ENCODE data around the gene JCAD.
"Not testable (repeated sequence)": the region's sequence is repeated elsewhere in the genome, so short reads cannot be mapped to it uniquely, and the experiment has no call there.

JCAD gene

GRCh38 chr10:30025428-30025827 is 34.0 kb downstream of the JCAD start:
- DNase-seq = not testable (repeated sequence)

GRCh38 chr10:30022590-30022989 is 36.8 kb downstream of the JCAD start:
- no peak for DNase-seq

DNA sequence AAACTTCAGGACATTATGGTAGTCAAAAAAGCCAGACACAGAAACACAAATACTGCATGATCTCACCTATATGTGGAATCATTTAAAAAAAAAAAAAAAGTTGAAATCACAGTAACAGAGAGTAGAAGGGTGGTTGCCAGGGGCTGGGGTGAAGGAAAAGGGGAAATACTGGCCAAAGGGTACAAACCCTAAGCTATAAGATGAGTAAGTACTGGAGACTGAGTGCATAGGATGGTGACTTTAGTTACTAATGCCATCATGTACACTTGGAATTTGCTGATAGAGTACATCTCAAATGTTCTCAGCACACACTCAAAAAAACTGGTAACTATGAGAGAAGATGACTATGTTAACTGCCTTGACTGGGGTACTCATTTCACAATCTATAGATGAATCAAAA is 39.9 kb downstream of the JCAD start:
- no peak for DNase-seq

DNA sequence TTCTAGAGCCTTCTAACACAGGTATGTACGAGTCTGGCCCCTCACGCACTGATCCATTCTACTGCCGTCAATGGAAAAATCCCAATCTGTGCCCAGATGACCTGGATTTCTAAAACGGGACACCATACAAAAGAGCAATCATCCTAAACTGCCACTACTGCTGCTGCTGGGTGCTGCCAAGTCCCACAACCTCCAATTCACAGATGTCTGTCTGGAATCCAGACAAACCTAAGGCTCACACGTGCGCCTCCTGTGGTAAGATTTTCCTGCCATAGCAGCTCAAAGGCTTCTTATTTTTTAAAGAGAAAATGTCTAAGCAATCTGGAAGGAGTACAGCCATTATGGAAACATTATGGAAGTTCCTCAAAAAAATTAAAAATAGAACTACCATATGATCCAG is 40.9 kb downstream of the JCAD start:
- DNase-seq = no peak

GRCh38 chr10:30017966-30018365 is 41.4 kb downstream of the JCAD start:
- DNase-seq = no peak

DNA sequence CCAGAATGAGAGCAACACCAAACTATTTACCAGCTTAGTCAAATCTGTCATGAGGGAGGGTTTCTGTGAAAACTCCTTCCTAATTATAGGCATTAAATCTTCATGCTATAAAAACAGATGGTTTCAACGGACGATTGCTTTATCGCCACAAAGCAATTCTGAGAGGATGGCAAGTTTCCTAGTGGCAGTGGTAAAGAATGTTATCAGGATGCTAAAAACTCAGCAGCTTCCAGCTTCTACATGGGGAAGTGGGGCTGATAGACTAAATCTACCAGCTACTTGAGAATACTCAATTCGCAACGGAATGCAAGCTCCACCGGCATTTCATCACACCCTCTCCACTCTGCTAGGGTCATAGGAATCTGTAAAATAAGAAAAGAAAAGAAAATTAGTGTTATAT is 41.8 kb downstream of the JCAD start:
- no peak for DNase-seq

- peak; percentile 23 for DNase-seq
Measured at GRCh38 chr10:30014511-30014910, 44.9 kb downstream of the JCAD start.

DNA sequence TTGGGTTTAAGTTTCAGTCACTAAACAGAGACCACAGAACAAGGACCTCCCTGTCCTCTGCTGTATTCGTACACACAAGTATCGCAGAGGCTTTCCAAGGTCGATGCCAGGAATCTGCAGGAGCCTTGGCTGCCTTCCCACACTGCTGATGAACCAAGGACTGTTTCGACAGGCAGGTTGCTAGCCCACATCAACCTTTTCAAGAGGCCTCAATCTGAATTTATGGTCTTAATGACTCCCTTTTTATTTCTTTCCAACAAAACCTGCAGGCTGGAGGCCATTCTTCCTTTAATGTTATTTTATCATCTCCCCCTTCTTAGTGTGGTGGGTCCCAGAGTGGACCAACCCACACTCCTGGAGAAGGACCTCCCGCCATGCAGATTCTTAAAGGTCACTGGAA is 45.6 kb downstream of the JCAD start:
- no peak for DNase-seq

GRCh38 chr10:30011956-30012647 is 47.3 kb downstream of the JCAD start:
- no peak for DNase-seq

DNA sequence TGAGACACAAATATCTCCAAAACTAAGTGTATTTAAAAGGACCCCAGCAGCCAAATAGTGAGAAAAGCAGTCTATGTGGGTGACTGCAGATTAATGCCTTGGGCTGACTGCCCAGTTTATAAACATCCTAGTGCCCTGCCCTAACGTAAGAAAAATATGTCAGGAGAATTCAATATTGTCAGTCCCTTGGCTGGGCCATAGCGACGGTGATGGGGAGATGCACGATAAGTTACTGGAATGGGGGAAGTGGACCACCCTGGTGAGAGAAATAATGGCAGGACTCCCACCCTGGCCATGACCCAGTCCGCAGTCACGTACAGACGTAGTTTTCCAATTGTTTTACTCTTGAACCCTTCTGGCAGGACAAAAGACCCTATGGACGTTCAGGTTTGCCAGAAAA is 48.0 kb downstream of the JCAD start:
- DNase-seq = no peak

DNA sequence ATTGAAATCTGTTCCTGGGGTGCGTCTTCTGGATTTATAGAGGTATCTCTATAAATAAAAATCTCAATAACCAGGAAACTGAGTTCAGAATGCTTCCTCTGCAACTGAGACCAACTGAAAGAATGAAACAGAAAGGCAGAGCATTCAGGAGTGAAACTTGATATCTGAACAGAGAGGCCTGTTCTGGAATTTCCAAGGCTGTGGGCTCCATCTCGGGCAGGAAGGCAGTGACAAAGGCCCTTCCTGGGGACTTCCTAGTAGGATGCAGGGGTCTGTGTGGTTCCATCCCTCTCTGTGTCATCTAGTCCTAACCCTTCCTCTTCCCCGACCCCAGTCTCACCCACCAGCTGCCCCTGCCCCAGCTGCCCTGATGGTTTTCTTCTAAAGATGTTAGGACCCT is 52.0 kb downstream of the JCAD start:
- no peak for DNase-seq

DNA sequence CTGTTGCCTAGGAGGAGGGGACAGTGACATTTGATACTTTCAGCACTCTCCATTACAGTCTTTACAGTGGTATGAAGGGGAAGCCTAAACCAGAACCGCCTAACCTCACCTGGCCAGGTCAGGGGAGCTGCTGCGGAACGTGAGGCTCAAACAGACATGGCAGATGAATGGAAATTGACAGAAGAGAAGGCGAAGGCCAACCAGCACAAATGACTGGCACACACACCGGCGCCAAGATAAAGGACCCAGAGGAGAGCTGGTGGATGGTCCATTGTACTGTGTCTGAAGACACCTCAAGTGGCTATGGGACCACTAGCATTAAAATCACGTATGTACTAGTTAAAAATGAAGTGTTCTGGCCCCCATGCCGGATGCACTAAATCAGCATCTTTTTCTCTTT is 53.0 kb downstream of the JCAD start:
- DNase-seq = no peak

DNA sequence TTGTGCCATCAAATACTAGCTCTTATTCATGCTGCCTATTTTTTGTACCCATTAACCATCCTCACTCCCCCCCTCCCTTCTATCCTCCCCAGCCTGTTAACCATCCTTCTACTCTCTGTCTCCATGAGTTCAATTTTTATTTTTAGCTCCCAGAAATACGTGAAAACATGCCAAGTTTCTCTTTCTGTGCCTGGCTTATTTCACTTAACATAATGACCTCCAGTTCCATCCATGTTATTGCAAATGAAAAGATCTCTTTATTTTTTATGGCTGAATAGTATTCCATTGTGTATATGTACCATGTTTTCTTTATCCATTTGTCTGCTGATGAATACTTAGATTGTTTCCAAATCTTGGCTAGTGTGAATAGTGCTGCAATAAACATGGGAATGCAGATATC is 54.3 kb downstream of the JCAD start:
- DNase-seq = not testable (repeated sequence)

- peak; percentile 77 for DNase-seq
Measured at GRCh38 chr10:30002426-30003266, 56.7 kb downstream of the JCAD start.

GRCh38 chr10:30000802-30001571 is 58.4 kb downstream of the JCAD start:
- no peak for DNase-seq

DNA sequence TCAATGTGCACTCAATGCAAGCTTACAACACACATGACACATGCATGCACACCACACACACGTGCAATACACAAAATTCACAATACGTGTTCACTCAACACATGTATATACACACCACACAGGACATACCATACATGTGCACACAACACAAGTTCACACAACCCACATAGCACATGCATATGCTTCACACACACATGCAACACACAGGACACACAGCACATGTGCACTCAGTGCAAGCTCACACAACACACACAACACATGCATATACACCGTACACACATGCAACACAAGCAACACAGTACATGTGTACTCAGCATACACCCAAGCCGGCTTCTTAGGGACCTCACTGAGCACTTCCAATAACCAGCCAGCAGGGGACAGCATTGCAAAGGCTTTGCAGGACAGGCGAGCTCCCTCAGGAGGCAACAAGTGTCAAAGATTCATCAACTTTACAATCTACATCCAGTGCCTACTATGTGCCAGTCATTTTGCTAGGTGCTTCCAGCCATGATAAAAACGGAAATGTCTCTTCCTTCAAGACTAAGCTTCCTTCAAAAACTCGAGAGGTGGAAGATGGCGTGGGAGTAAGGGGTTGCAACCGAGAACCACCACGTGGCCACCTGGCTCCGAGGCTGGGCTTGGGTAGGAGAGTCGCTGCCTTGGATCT is 61.1 kb downstream of the JCAD start:
- DNase-seq = peak; percentile 85

- no peak for DNase-seq
Measured at GRCh38 chr10:29994811-29995210, 64.6 kb downstream of the JCAD start.

GRCh38 chr10:29993319-29993915 is 66.0 kb downstream of the JCAD start:
- no peak for DNase-seq

DNA sequence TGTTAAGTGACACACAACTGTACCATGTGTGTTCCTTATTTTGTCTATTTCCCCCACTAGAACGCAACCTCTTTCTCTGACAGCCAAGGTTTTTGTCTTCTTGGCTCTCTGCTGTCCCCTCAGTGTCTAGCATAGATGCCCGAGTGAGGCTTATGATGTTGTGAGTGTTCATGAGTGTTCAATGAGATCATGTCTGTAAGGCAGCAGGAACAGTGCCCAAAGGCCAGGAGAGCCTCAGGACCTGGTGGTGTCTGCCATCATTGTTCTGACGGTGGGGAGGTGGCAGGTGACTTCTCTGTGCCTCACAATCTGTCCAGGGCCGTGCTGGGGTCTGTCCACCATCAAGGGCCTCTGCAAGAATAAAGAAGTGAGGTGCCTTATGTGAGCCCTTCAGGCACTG is 66.5 kb downstream of the JCAD start:
- DNase-seq = no peak

DNA sequence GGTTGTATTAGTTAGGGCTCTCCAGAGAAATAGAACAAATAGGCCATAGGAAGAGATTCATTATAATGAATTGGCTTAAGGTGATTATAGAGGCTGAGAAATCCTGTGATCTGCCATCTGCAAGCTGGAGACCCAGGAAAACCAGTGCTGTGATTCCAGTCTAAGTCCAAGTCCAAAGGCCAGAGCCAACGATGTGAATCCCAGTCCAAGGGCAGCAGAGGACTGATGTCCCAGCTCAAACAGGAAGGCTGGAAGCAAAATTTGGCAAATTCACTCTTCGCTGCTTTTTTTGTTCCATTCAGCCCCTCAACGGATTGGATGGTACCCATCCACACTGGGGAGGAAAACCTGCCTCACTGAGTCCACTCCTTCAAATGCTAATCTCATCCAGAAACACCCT is 68.0 kb downstream of the JCAD start:
- no peak for DNase-seq

DNA sequence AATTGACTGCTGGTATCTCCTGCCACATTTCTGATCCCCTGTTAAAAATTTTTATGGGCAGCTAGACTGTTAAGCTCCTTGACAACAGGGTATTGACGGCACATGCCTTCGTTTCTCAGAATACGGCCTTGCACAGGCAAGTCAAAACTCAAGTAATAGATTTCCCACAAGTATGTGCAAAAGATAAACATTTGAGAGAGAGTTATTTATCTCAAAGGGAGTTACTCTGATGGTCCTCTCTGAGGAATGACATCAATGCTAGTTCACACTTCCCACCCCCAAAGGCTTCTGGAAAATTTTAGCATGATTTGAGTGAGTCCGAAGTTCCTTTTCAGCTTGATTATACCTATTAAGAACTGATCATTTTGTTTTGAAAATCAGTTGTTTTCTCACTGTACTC is 71.9 kb downstream of the JCAD start:
- DNase-seq = no peak

DNA sequence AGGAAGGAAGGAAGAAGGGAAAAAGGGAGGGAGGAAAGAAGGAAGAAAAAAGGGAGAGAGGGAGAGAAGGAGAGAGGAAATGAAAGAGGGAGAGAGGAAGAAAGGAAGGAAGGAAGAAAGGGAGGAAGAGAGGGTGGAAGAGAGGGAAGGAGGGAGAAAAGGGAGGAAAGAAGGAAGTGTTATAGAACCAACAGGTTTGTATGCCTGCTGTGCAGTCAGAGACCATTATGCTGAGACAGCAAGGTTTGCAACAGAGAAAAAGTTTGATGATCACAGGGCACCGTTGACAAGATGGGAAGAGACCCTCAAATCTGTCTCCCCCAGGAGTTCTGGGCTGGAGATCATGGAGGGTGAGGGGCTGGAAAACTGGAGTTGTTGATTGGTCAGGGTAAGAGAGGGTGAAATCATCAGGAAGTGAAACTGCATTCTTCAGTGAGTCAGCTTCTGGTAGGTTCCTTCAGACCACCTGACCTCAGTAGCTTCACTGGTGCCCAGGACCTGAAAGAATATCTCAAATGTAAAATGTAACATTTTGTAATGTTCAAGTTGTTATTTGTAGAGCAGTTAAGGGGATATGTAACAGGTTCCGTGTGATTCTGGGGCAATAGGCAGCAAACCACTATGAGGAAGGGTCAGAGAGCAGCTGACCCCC is 76.3 kb downstream of the JCAD start:
- DNase-seq = no peak
